ENCODE data around the gene SHKBP1.
"Not testable (repeated sequence)": the region's sequence is repeated elsewhere in the genome, so short reads cannot be mapped to it uniquely, and the experiment has no call there.

The SHKBP1 gene

DNA sequence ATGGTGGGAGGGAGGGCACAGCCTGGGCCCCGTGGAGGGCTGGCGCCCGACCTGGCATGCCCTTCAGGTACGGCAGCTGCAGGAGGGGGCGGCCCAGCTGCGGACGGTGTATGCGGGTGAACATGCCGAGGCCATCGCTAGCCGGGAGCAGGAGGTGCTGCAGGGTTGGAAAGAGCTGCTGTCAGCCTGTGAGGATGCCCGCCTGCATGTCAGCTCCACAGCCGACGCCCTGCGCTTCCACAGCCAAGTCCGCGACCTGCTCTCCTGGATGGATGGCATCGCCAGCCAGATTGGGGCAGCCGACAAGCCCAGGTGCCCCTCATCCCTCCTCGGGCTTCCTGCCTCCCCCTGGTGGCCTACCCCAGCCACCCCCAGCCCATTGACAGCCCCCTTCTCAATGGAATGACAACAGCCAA lies 16.6 kb upstream of the SHKBP1 start:
- Histone ChIP-seq H3K27ac (ENCODE audit: low read depth, low read length) (no peak overlapping the region), H3K27me3 (ENCODE audit: control insufficient read depth in 1 of 2, insufficient read depth in 2 of 2, low read length in 2 of 2) (no peaks in the 10 kb centered on the region), H3K4me1 (ENCODE audit: insufficient read depth, low read length) (no peaks in the 10 kb centered on the region), H3K9ac (ENCODE audit: low read length) (no peak overlapping the region), H3K36me3 (ENCODE audit: insufficient read depth, low read length) (no peaks in the 10 kb centered on the region), H3K9me3 (ENCODE audit: low read length) (no peaks in the 10 kb centered on the region), H3K4me3 (ENCODE audit: low read depth in 1 of 2, low read length in 2 of 2) (no peak overlapping the region)

- no peak overlapping the region for H3K9ac ChIP-seq (ENCODE audit: low read length)
- no peak overlapping the region for H3K27ac ChIP-seq (ENCODE audit: low read depth, low read length)
- no peaks in the 10 kb centered on the region for H3K9me3 ChIP-seq (ENCODE audit: low read length)
- peaks cover 14 to 15% of the 10 kb centered on the region in 2 donors for H3K27me3 ChIP-seq (ENCODE audit: control insufficient read depth in 1 of 2, insufficient read depth in 2 of 2, low read length in 2 of 2)
- H3K4me3 ChIP-seq (ENCODE audit: low read depth in 1 of 2, low read length in 2 of 2) = no peak overlapping the region
- no peaks in the 10 kb centered on the region for H3K36me3 ChIP-seq (ENCODE audit: insufficient read depth, low read length)
- no peaks in the 10 kb centered on the region for H3K4me1 ChIP-seq (ENCODE audit: insufficient read depth, low read length)
Measured at GRCh38 chr19:40561947-40562346, 14.7 kb upstream of the SHKBP1 start.

- not testable (repeated sequence) for H3K27ac ChIP-seq (ENCODE audit: low read depth, low read length); H3K4me3 ChIP-seq (ENCODE audit: low read depth in 1 of 2, low read length in 2 of 2); H3K9ac ChIP-seq (ENCODE audit: low read length); H3K9me3 ChIP-seq (ENCODE audit: low read length); H3K36me3 ChIP-seq (ENCODE audit: insufficient read depth, low read length); H3K4me1 ChIP-seq (ENCODE audit: insufficient read depth, low read length)
- H3K27me3 ChIP-seq (ENCODE audit: control insufficient read depth in 1 of 2, insufficient read depth in 2 of 2, low read length in 2 of 2) = peaks cover 22 to 29% of the 10 kb centered on the region in 2 donors
Measured at GRCh38 chr19:40564535-40564934, 12.1 kb upstream of the SHKBP1 start.

DNA sequence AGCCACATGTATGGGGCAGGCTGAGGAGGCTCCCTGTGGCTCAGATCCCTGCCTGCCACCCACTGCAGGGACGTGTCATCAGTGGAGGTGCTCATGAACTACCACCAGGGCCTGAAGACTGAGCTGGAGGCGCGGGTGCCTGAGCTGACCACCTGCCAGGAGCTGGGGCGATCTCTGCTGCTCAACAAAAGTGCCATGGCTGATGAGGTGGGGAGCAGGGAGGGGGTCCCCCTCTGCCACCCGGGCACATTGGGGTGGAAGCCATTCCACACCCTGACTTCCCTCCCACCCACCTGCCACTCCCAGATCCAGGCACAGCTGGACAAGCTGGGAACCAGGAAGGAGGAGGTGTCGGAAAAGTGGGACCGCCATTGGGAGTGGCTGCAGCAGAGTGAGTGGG lies 11.3 kb upstream of the SHKBP1 start:
- Histone ChIP-seq H3K4me1 (ENCODE audit: insufficient read depth, low read length) (peaks cover 5% of the 10 kb centered on the region), H3K27me3 (ENCODE audit: control insufficient read depth in 1 of 2, insufficient read depth in 2 of 2, low read length in 2 of 2) (peaks cover 22 to 29% of the 10 kb centered on the region in 2 donors), H3K27ac (ENCODE audit: low read depth, low read length) (no peak overlapping the region), H3K9ac (ENCODE audit: low read length) (no peak overlapping the region), H3K4me3 (ENCODE audit: low read depth in 1 of 2, low read length in 2 of 2) (no peak overlapping the region), H3K9me3 (ENCODE audit: low read length) (no peaks in the 10 kb centered on the region), H3K36me3 (ENCODE audit: insufficient read depth, low read length) (no peaks in the 10 kb centered on the region)

GRCh38 chr19:40565910-40566495 lies 10.7 kb upstream of the SHKBP1 start:
- H3K27ac ChIP-seq (ENCODE audit: low read depth, low read length) = no peak overlapping the region
- peaks cover 22 to 29% of the 10 kb centered on the region in 2 donors for H3K27me3 ChIP-seq (ENCODE audit: control insufficient read depth in 1 of 2, insufficient read depth in 2 of 2, low read length in 2 of 2)
- no peak overlapping the region for H3K9ac ChIP-seq (ENCODE audit: low read length)
- H3K36me3 ChIP-seq (ENCODE audit: insufficient read depth, low read length) = no peaks in the 10 kb centered on the region
- H3K4me1 ChIP-seq (ENCODE audit: insufficient read depth, low read length) = peaks cover 5% of the 10 kb centered on the region
- no peaks in the 10 kb centered on the region for H3K9me3 ChIP-seq (ENCODE audit: low read length)
- H3K4me3 ChIP-seq (ENCODE audit: low read depth in 1 of 2, low read length in 2 of 2) = no peak overlapping the region

GRCh38 chr19:40567040-40567749 lies 9.5 kb upstream of the SHKBP1 start:
- no peak overlapping the region for H3K9ac ChIP-seq (ENCODE audit: low read length)
- H3K27ac ChIP-seq (ENCODE audit: low read depth, low read length) = no peak overlapping the region
- peak overlapping the region in 1 of 2 donors; percentile 20 for H3K4me3 ChIP-seq (ENCODE audit: low read depth in 1 of 2, low read length in 2 of 2)
- H3K27me3 ChIP-seq (ENCODE audit: control insufficient read depth in 1 of 2, insufficient read depth in 2 of 2, low read length in 2 of 2) = peaks cover 22 to 29% of the 10 kb centered on the region in 2 donors
- no peaks in the 10 kb centered on the region for H3K9me3 ChIP-seq (ENCODE audit: low read length)
- no peaks in the 10 kb centered on the region for H3K36me3 ChIP-seq (ENCODE audit: insufficient read depth, low read length)
- peaks cover 5% of the 10 kb centered on the region for H3K4me1 ChIP-seq (ENCODE audit: insufficient read depth, low read length)

DNA sequence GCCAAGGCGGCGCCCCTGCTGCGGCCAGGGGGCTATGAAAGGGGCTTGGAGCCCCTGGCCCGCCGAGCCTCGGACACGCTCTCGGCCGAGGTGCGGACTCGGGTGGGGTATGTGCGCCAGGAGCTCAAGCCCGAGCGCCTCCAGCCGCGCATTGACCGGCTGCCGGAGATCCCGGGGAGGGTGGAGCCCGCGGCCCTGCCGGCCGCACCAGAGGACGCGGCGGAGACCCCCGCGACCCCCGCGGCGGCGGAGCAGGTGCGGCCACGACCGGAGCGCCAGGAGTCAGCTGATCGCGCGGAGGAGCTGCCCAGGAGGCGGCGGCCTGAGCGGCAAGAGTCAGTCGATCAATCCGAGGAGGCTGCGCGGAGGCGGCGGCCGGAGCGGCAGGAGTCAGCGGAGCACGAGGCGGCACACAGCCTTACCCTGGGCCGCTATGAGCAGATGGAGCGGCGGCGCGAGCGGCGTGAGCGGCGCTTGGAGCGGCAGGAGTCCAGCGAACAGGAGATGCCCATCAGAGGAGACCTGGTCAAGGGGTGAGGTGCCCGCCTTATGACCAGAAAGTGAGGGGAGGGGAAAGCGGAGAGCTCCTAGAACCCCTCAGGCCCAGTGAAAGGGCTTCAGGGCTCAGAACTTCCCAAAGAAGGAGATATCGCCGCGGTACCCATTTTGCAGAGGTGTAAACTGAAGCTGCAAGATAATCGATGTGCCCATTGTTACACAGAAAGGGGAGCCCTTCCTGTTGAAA lies 8.8 kb upstream of the SHKBP1 start:
- H3K4me3 ChIP-seq (ENCODE audit: low read depth in 1 of 2, low read length in 2 of 2) = peak overlapping the region in 1 of 2 donors; percentile 20
- H3K4me1 ChIP-seq (ENCODE audit: insufficient read depth, low read length) = peaks cover 5% of the 10 kb centered on the region
- H3K9ac ChIP-seq (ENCODE audit: low read length) = no peak overlapping the region
- H3K9me3 ChIP-seq (ENCODE audit: low read length) = no peaks in the 10 kb centered on the region
- H3K27me3 ChIP-seq (ENCODE audit: control insufficient read depth in 1 of 2, insufficient read depth in 2 of 2, low read length in 2 of 2) = peaks cover 22 to 29% of the 10 kb centered on the region in 2 donors
- H3K36me3 ChIP-seq (ENCODE audit: insufficient read depth, low read length) = no peaks in the 10 kb centered on the region
- no peak overlapping the region for H3K27ac ChIP-seq (ENCODE audit: low read depth, low read length)

DNA sequence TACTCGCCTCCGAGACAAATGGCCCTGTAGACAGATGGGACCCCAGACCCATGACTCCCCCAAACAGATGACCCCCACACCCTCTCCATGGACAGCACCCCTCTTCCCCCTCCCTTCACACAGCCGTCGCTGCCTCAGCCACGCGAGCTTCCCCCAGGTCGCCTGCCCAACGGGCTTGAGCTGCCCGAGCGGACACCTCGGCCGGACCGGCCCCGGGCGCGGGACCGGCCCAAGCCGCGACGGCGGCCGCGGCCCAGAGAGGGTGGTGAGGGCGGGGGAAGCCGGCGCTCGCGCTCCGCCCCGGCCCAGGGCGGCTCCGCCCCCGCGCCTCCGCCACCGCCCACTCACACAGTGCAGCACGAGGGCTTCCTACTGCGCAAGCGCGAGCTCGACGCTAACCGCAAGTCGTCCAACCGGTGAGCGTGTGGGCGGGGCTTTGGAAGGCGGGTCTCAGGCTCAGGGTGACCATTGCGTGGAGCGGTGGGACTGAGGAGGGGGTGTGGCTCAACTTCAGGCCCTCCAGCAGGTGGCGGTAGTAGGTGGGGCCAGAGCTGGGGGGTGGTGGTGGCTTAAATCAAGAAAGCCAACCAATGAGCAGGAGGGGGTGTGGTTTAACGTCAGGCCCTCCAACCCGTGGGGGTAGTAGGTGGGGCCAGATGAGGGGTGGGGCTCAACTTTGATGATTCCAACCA lies 6.2 kb upstream of the SHKBP1 start:
- H3K27me3 ChIP-seq (ENCODE audit: control insufficient read depth in 1 of 2, insufficient read depth in 2 of 2, low read length in 2 of 2) = peaks cover 20 to 26% of the 10 kb centered on the region in 2 donors
- no peaks in the 10 kb centered on the region for H3K36me3 ChIP-seq (ENCODE audit: insufficient read depth, low read length)
- H3K4me1 ChIP-seq (ENCODE audit: insufficient read depth, low read length) = peaks cover 5% of the 10 kb centered on the region
- no peaks in the 10 kb centered on the region for H3K9me3 ChIP-seq (ENCODE audit: low read length)
- no peak overlapping the region for H3K9ac ChIP-seq (ENCODE audit: low read length)
- H3K4me3 ChIP-seq (ENCODE audit: low read depth in 1 of 2, low read length in 2 of 2) = peak overlapping the region; percentile 1 to 47
- no peak overlapping the region for H3K27ac ChIP-seq (ENCODE audit: low read depth, low read length)

GRCh38 chr19:40571005-40571318 lies 5.7 kb upstream of the SHKBP1 start:
- no peak overlapping the region for H3K9ac ChIP-seq (ENCODE audit: low read length)

GRCh38 chr19:40571831-40572495 lies 4.7 kb upstream of the SHKBP1 start:
- Histone ChIP-seq H3K9me3 (ENCODE audit: low read length) (no peaks in the 10 kb centered on the region), H3K4me1 (ENCODE audit: insufficient read depth, low read length) (peaks cover 9% of the 10 kb centered on the region), H3K27ac (ENCODE audit: low read depth, low read length) (no peak overlapping the region), H3K36me3 (ENCODE audit: insufficient read depth, low read length) (no peaks in the 10 kb centered on the region), H3K27me3 (ENCODE audit: control insufficient read depth in 1 of 2, insufficient read depth in 2 of 2, low read length in 2 of 2) (peaks cover 7 to 15% of the 10 kb centered on the region in 2 donors), H3K9ac (ENCODE audit: low read length) (no peak overlapping the region), H3K4me3 (ENCODE audit: low read depth in 1 of 2, low read length in 2 of 2) (no peak overlapping the region)

More at GRCh38 chr19:40571005-40571318, 5.7 kb upstream of the SHKBP1 start:
- H3K27ac ChIP-seq (ENCODE audit: low read depth, low read length) = no peak overlapping the region
- H3K36me3 ChIP-seq (ENCODE audit: insufficient read depth, low read length) = no peaks in the 10 kb centered on the region
- peaks cover 8% of the 10 kb centered on the region for H3K4me1 ChIP-seq (ENCODE audit: insufficient read depth, low read length)
- no peaks in the 10 kb centered on the region for H3K9me3 ChIP-seq (ENCODE audit: low read length)
- H3K27me3 ChIP-seq (ENCODE audit: control insufficient read depth in 1 of 2, insufficient read depth in 2 of 2, low read length in 2 of 2) = peaks cover 15 to 21% of the 10 kb centered on the region in 2 donors
- H3K4me3 ChIP-seq (ENCODE audit: low read depth in 1 of 2, low read length in 2 of 2) = peak overlapping the region in 1 of 2 donors; percentile 45

DNA sequence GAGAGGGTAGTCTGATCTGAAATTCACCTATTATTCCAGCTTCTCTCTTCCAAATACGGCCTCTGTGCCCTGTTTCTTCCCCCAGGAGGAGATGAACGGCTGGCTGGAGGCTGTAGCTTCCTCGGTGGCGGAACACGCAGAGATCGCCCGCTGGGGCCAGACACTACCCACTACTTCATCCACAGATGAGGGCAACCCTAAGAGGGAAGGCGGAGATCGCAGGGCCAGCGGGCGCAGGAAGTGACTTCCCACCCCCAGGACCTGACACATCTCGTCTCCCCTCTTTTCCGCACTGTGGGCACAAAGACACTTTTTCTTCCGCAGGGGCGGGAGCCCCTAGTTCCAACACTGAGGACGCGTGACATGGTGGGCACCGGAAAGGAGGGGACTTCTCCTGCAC lies 1.3 kb upstream of the SHKBP1 start:
- no peak overlapping the region for H3K4me3 ChIP-seq (ENCODE audit: low read depth in 1 of 2, low read length in 2 of 2)

More for the DNA sequence above, 1.3 kb upstream of the SHKBP1 start:
- H3K36me3 ChIP-seq (ENCODE audit: insufficient read depth, low read length) = peaks cover 5% of the 10 kb centered on the region
- H3K9me3 ChIP-seq (ENCODE audit: low read length) = no peaks in the 10 kb centered on the region
- no peaks in the 10 kb centered on the region for H3K27me3 ChIP-seq (ENCODE audit: control insufficient read depth in 1 of 2, insufficient read depth in 2 of 2, low read length in 2 of 2)
- no peak overlapping the region for H3K27ac ChIP-seq (ENCODE audit: low read depth, low read length)
- H3K9ac ChIP-seq (ENCODE audit: low read length) = no peak overlapping the region
- H3K4me1 ChIP-seq (ENCODE audit: insufficient read depth, low read length) = peaks cover 14% of the 10 kb centered on the region

Data from muscle layer of colon (tissue), 2 donors.